AG04450 (cell line): ENCODE results near the gene STN1. TPM values are rescaled to one million over a fixed set of nuclear protein-coding genes. Genes with fewer than 3 reads are reported as not detected.

Experiments used
- CTCF ChIA-PET: fragments of 300-600, 350-600 bp; formaldehyde crosslinking; extraction: SDS; loops from one replicate; lab custom pipeline; 2022; ENCODE audit warnings: antibody characterized with exemption, inconsistent platforms; lab: Charles Lee
- POLR2A ChIA-PET: fragments of 350-600 bp; formaldehyde crosslinking; extraction: SDS; loops from one replicate; lab custom pipeline; 2021; ENCODE audit warnings: antibody characterized with exemption, inconsistent platforms; lab: Yijun Ruan, JAX
- DNase-seq: peaks from one replicate; pipeline ENCODE4 v3.0.0-alpha.2; 2011; ENCODE audit warnings: low read depth, low spot score
- H3K27ac ChIP-seq: one replicate; pipeline ENCODE4 v1.5.1; 2012; ENCODE audit warnings: low read depth, low read length, control low read depth
- H3K27me3 ChIP-seq: one replicate; pipeline ENCODE4 v1.6.0; 2012; ENCODE audit warnings: low read length; ENCODE audit not compliant: control insufficient read depth, insufficient read depth
- H3K4me3 ChIP-seq: 2 replicates; pipeline ENCODE4 v1.5.1; 2011; ENCODE audit warnings: mild to moderate bottlenecking, low read depth, low read length, control low read depth
- H3K9me3 ChIP-seq: 2 replicates; pipeline ENCODE4 v1.5.1; 2012; ENCODE audit warnings: low read length; ENCODE audit not compliant: control insufficient read depth, insufficient read depth
- CTCF ChIP-seq: IDR thresholded peaks from 2 replicates; pipeline ENCODE4 v1.5.1; 2011; ENCODE audit warnings: low read depth, low read length, control low read depth, inconsistent platforms
- polyA plus RNA-seq: library from polyadenylated mRNA; depleted of rRNA; stranded (reverse); fragments of >200 nt; gene quantifications from 2 replicates; pipeline ENCODE4 v1.2.3, GENCODE V29; 2011

STN1 gene
- polyA plus RNA-seq, 1 experiment: 19.0 TPM

DNA sequence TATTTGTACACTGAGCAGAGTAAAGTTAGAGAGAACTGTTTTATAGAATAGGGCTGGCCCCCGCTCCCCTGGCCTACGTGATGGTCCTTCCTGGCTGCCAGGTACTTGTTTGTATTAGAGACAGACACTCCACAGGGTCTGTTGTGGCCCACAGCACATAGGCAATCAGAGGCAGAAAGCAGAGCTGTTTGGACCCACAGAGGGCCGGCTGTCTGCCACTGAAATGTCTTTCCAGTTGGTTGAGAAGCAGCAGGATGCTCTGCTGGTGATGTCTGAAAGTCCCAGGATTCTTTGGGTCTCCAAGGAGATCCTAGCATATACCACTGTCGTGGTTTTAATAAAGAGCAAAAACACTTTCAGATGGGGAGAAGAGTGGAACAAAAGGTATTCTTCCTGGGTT is 5.2 kb downstream of the STN1 start:
- ChIA-PET POLR2A (no interaction called here), CTCF (no interaction called here)
- Histone ChIP-seq H3K9me3 (peaks cover 6% of the 10 kb centered on the region), H3K27ac (no peak overlapping the region), H3K27me3 (no peaks in the 10 kb centered on the region), H3K4me3 (no peak overlapping the region)
- no peak for TF ChIP-seq CTCF
- DNase-seq: no peak

- POLR2A ChIA-PET: no interaction called here
Observed at GRCh38 chr10:103911021-103911459, 6.9 kb downstream of the STN1 start.

GRCh38 chr10:103910442-103911012 is 7.5 kb downstream of the STN1 start:
- no peak overlapping the region for H3K27ac ChIP-seq
- no peak for DNase-seq
- ChIA-PET CTCF (interaction anchor here (1.4 to 2.6 kb wide), 2 partner anchors 23 to 25 kb away, joined by 4 to 8 read pairs; no protein-coding TSS in a partner anchor), POLR2A (no interaction called here)
- peaks cover 6% of the 10 kb centered on the region; the same call in 1 of the 2 replicates for H3K9me3 ChIP-seq
- H3K27me3 ChIP-seq: no peaks in the 10 kb centered on the region
- TF ChIP-seq CTCF: no peak
- H3K4me3 ChIP-seq: no peak overlapping the region

More at GRCh38 chr10:103911021-103911459, 6.9 kb downstream of the STN1 start:
- no peak for DNase-seq
- Histone ChIP-seq H3K27ac (no peak overlapping the region), H3K4me3 (no peak overlapping the region), H3K9me3 (peaks cover 6% of the 10 kb centered on the region; the same call in 1 of the 2 replicates), H3K27me3 (no peaks in the 10 kb centered on the region)
- CTCF ChIA-PET: no interaction called here
- TF ChIP-seq CTCF: no peak

GRCh38 chr10:103905441-103905840 is 12.5 kb downstream of the STN1 start:
- no peaks in the 10 kb centered on the region for H3K27me3 ChIP-seq
- H3K27ac ChIP-seq: no peak overlapping the region
- DNase-seq: no peak
- no peak for TF ChIP-seq CTCF
- CTCF ChIA-PET: no interaction called here
- no peak overlapping the region for H3K4me3 ChIP-seq
- POLR2A ChIA-PET: no interaction called here
- H3K9me3 ChIP-seq: no peaks in the 10 kb centered on the region

DNA sequence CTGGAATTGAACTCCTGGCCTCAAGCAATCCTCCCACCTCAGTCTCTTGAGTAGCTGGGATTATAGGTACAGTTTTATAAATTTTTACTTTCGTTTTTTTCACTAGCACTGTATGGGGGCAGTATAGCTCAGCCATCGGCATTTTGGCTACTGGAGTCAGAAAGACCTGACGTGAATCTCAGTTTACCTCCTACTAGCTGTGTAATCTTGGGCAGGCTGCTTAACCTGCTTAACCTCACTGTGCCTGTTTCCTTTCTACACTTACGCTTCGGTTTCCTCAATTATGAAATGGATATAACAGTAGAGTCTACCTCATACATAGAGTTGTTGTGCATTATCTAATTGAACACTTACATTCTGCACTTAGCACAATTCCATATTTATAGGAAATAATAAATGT is 16.7 kb downstream of the STN1 start:
- ChIA-PET POLR2A (no interaction called here), CTCF (interaction anchor here (0.6 to 4.2 kb wide), 4 partner anchors 12 to 221 kb away, joined by 3 to 21 read pairs (median 4); partner anchors contain the start of gene SFR1)
- no peak overlapping the region for H3K27ac ChIP-seq
- DNase-seq: no peak
- no peak overlapping the region for H3K4me3 ChIP-seq
- TF ChIP-seq CTCF: no peak
- no peaks in the 10 kb centered on the region for H3K9me3 ChIP-seq
- no peaks in the 10 kb centered on the region for H3K27me3 ChIP-seq
